Smooth muscle cell (in vitro differentiated cells): Measurements from ENCODE around the gene SRP19. TPM values are rescaled to one million over a fixed set of nuclear protein-coding genes. Genes with fewer than 3 reads are reported as not detected.

ENCODE experiments used
- DNase-seq: peaks from one replicate; lab custom pipeline; 2025; ENCODE audit not compliant: unreplicated experiment; lab: John Stamatoyannopoulos, UW
- H2AFZ ChIP-seq: fragments of 200-600 bp; sonication (generic); 2 replicates; pipeline ENCODE4 v1.6.0; 2016; ENCODE audit warnings: antibody characterized with exemption, low read depth, mild to moderate bottlenecking
- H3F3A ChIP-seq: fragments of 200-600 bp; sonication (generic); 2 replicates; pipeline ENCODE4 v1.6.0; 2017; ENCODE audit warnings: antibody characterized with exemption, low read depth
- H3K27ac ChIP-seq: fragments of 200-600 bp; sonication (generic); 2 replicates; pipeline ENCODE4 v1.5.1; 2016; ENCODE audit warnings: low read depth, mild to moderate bottlenecking
- H3K27me3 ChIP-seq: fragments of 200-600 bp; sonication (generic); 2 replicates; pipeline ENCODE4 v1.6.1; 2016; ENCODE audit warnings: low read depth, mild to moderate bottlenecking
- H3K36me3 ChIP-seq: fragments of 200-600 bp; sonication (generic); 2 replicates; pipeline ENCODE4 v1.5.1; 2016; ENCODE audit warnings: low read depth
- H3K4me1 ChIP-seq: fragments of 200-600 bp; sonication (generic); 2 replicates; pipeline ENCODE4 v1.5.1; 2016; ENCODE audit warnings: low read depth
- H3K4me2 ChIP-seq: fragments of 200-600 bp; sonication (generic); 2 replicates; pipeline ENCODE4 v1.6.0; 2016; ENCODE audit warnings: mild to moderate bottlenecking
- H3K4me3 ChIP-seq: fragments of 200-600 bp; sonication (generic); 2 replicates; pipeline ENCODE4 v1.5.1; 2016; ENCODE audit warnings: mild to moderate bottlenecking
- H3K79me2 ChIP-seq: fragments of 200-600 bp; sonication (generic); 2 replicates; pipeline ENCODE4 v1.6.0; 2016; ENCODE audit warnings: low read depth, mild to moderate bottlenecking
- H3K9ac ChIP-seq: fragments of 200-600 bp; sonication (generic); 2 replicates; pipeline ENCODE4 v1.6.0; 2016; ENCODE audit warnings: low read depth
- H3K9me3 ChIP-seq: fragments of 200-600 bp; sonication (generic); replicated peaks from 2 replicates; pipeline ENCODE4 v1.5.1; 2016; ENCODE audit warnings: low read depth
- H4K20me1 ChIP-seq: fragments of 200-600 bp; sonication (generic); 2 replicates; pipeline ENCODE4 v1.6.0; 2016; ENCODE audit warnings: low read depth
- WGBS: methylation state at CpG from one replicate; pipeline ENCODE4 v1.1.7; 2016; ENCODE audit warnings: low lambda C conversion rate; 5-methylcytosine and 5-hydroxymethylcytosine counted together
- polyA plus RNA-seq: library from polyadenylated mRNA; unstranded; fragments of >200 nt; fragmentation: Nextera tagmentation; extraction: Ambion mirVana; gene quantifications from 2 replicates; pipeline ENCODE4 v1.2.1, GENCODE V29; 2016
- total RNA-seq: library from RNA; depleted of rRNA; stranded (reverse); fragments of >200 nt; gene quantifications from 2 replicates; pipeline ENCODE4 v1.2.3, GENCODE V29; 2014
- TF ChIP-seq, protein P1 (sequence below): fragments of 200-600 bp; sonication (generic); IDR thresholded peaks from 2 replicates; pipeline ENCODE4 v1.5.1; 2017; ENCODE audit warnings: borderline replicate concordance, mild to moderate bottlenecking, antibody characterized with exemption; ENCODE audit not compliant: insufficient read depth, poor library complexity, severe bottlenecking

SRP19 gene
- total and polyA plus RNA-seq, 2 experiments from 2014 or later, result 164 to 170 TPM

GRCh38 chr5:112915831-112916230, 54.7 kb downstream of the SRP19 start:
- H3K27ac ChIP-seq, result peak overlapping the region; percentile 60
- no peak overlapping the region for H2AFZ ChIP-seq
- H3K36me3 ChIP-seq, result no peaks in the 10 kb centered on the region
- H3K79me2 ChIP-seq, result peaks cover 76% of the 10 kb centered on the region
- DNase-seq, result no peak
- H3K27me3 ChIP-seq, result no peaks in the 10 kb centered on the region
- 82% methylated on average over 1 of the region's 1 CpG for WGBS
- no peak overlapping the region for H3K4me2 ChIP-seq
- H3K4me1 ChIP-seq, result peaks cover 9% of the 10 kb centered on the region
- H3K4me3 ChIP-seq, result no peak overlapping the region
- H3K9ac ChIP-seq, result no peak overlapping the region
- TF ChIP-seq, protein P1, sequence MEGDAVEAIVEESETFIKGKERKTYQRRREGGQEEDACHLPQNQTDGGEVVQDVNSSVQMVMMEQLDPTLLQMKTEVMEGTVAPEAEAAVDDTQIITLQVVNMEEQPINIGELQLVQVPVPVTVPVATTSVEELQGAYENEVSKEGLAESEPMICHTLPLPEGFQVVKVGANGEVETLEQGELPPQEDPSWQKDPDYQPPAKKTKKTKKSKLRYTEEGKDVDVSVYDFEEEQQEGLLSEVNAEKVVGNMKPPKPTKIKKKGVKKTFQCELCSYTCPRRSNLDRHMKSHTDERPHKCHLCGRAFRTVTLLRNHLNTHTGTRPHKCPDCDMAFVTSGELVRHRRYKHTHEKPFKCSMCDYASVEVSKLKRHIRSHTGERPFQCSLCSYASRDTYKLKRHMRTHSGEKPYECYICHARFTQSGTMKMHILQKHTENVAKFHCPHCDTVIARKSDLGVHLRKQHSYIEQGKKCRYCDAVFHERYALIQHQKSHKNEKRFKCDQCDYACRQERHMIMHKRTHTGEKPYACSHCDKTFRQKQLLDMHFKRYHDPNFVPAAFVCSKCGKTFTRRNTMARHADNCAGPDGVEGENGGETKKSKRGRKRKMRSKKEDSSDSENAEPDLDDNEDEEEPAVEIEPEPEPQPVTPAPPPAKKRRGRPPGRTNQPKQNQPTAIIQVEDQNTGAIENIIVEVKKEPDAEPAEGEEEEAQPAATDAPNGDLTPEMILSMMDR, result no peak
- no peaks in the 10 kb centered on the region for H3K9me3 ChIP-seq
- H3F3A ChIP-seq, result peaks cover 3% of the 10 kb centered on the region
- peaks cover 95% of the 10 kb centered on the region for H4K20me1 ChIP-seq

DNA sequence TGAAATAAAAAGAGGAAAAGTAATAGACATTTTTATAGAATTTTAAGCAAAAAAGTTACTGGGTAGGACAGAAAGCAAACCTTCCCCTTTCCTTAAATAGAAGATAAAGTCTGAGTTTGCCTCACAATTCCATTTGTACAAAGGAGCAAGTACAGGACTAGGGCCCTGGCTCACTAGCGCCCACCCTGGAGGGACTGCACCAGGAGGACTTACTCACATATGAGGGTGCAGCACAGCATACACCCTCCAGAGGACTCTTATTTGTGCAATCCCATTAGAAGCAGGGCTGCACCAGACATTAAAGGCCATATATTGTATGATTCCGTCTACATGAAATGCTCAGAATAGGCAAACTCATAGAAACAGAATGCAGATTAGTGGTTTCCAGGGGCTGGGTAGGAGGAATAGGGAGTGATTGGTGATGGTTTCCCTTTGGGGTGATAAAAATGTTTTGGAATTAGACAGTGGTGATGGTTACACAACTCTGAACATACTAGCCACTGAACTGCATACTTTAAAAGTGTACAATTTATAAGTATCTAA, 56.4 kb downstream of the SRP19 start:
- Histone ChIP-seq H3K4me1 (peaks cover 9% of the 10 kb centered on the region), H3K4me3 (no peak overlapping the region), H3K79me2 (peaks cover 63% of the 10 kb centered on the region), H4K20me1 (peaks cover 80% of the 10 kb centered on the region), H3F3A (peaks cover 5% of the 10 kb centered on the region), H3K27ac (peak overlapping the region; percentile 17), H3K9me3 (no peaks in the 10 kb centered on the region), H2AFZ (no peak overlapping the region), H3K27me3 (no peaks in the 10 kb centered on the region), H3K36me3 (no peaks in the 10 kb centered on the region), H3K4me2 (no peak overlapping the region), H3K9ac (no peak overlapping the region)
- WGBS, result 72% methylated on average over 2 of the region's 2 CpGs
- TF ChIP-seq, protein P1, result no peak
- DNase-seq, result no peak

DNA sequence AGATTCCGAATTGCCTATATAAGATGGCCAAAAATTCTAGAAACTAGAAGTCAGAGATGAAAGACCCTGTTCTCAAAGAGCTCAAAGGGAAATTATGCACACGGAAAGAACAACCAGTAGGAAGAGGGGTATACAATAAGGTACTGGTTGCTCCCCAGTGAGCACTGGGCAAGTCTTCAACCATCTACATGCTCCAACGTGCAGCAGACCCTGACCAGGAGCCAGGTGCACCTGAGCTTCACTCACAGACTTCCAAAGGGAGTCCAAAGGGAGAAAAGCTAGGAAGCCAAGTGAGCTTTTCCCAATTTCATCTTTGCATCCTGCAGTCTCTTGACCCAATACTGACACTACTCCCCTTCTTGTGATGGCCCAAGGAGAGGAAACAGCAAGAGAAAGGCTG, 57.0 kb downstream of the SRP19 start:
- WGBS, result 91% methylated on average over 3 of the region's 3 CpGs
- Histone ChIP-seq H3K9me3 (no peaks in the 10 kb centered on the region), H3K27me3 (no peaks in the 10 kb centered on the region), H3K36me3 (no peaks in the 10 kb centered on the region), H3K9ac (no peak overlapping the region), H3K79me2 (peaks cover 57% of the 10 kb centered on the region), H3F3A (peaks cover 6% of the 10 kb centered on the region), H3K4me1 (peaks cover 9% of the 10 kb centered on the region), H4K20me1 (peaks cover 74% of the 10 kb centered on the region), H3K27ac (peak overlapping the region; percentile 1), H3K4me3 (no peak overlapping the region), H2AFZ (no peak overlapping the region), H3K4me2 (no peak overlapping the region)
- TF ChIP-seq, protein P1, result no peak
- DNase-seq, result no peak

- H3K9me3 ChIP-seq, result no peaks in the 10 kb centered on the region
- peaks cover 9% of the 10 kb centered on the region for H3K4me1 ChIP-seq
- H2AFZ ChIP-seq, result no peak overlapping the region
- no peak overlapping the region for H3K27ac ChIP-seq
- H3K4me2 ChIP-seq, result no peak overlapping the region
- DNase-seq, result no peak
- H4K20me1 ChIP-seq, result peaks cover 69% of the 10 kb centered on the region
- H3K36me3 ChIP-seq, result no peaks in the 10 kb centered on the region
- no peaks in the 10 kb centered on the region for H3K27me3 ChIP-seq
- H3K4me3 ChIP-seq, result no peak overlapping the region
- H3F3A ChIP-seq, result peaks cover 5% of the 10 kb centered on the region
- peaks cover 53% of the 10 kb centered on the region for H3K79me2 ChIP-seq
- H3K9ac ChIP-seq, result no peak overlapping the region
- WGBS, result 68% methylated on average over 1 of the region's 1 CpG
- TF ChIP-seq, protein P1, result no peak
Measured at GRCh38 chr5:112918679-112919078, 57.6 kb downstream of the SRP19 start.
